ENCODE measurements around the gene UBE2D2. TPM values are rescaled to one million over a fixed set of nuclear protein-coding genes. Genes with fewer than 3 reads are reported as not detected.

The UBE2D2 gene
- total and polyA plus RNA-seq, 2 donors (not counting 1 experiment from before 2014, with no cell fraction given) = 64.3 to 168 TPM

DNA sequence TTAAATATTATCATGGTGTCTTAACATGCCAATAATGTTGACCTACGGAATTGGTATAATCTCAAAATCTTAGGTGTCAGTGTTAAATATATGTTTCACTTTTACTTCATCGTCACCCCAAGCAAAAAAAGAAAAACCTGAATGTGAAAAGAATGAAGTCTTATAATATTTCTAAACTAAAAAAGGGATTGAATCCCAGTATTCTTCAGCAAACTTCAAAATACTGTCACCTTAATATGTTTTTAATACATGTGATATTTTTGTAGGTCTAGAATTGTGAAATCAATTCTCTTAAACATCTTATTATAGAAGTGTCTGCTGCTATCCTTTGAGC lies 14.1 kb downstream of the UBE2D2 start:
- no peak overlapping the region for H3K9ac ChIP-seq (ENCODE audit: low read length)
- H3K27ac ChIP-seq (ENCODE audit: low read length in 2 of 2) = peak overlapping the region in 1 of 2 donors; percentile 60
- no peaks in the 10 kb centered on the region for H3K9me3 ChIP-seq (ENCODE audit: control extremely low read depth in 1 of 3, control insufficient read depth in 2 of 3, insufficient read depth in 1 of 3, low read length in 2 of 3)
- no peaks in the 10 kb centered on the region for H3K27me3 ChIP-seq (replicated peaks in 1 of 4; ENCODE audit: control extremely low read depth in 1 of 4, control insufficient read depth in 3 of 4, insufficient read depth in 4 of 4, low read length in 3 of 4)
- no CpG with 5 or more reads among the region's 2 CpGs for WGBS (ENCODE audit: insufficient coverage)
- no peak overlapping the region for H3K4me3 ChIP-seq (ENCODE audit: control extremely low read depth in 1 of 5, extremely low read depth in 1 of 5, insufficient read depth in 1 of 5, low read depth in 2 of 5, low read length in 4 of 5)
- POLR2A ChIA-PET = interaction anchor here (0.6 kb wide), 1 partner anchor 53 kb away, joined by 4 read pairs; no protein-coding TSS in a partner anchor
- peaks cover 89% of the 10 kb centered on the region for H4K20me1 ChIP-seq (ENCODE audit: control insufficient read depth, insufficient read depth, low read length, poor library complexity, severe bottlenecking)
- H2AFZ ChIP-seq (ENCODE audit: insufficient read depth, low read depth, low read length, poor library complexity, severe bottlenecking) = no peak overlapping the region
- TF ChIP-seq EZH2 (IDR thresholded peaks at IDR 0.05; ENCODE audit: borderline replicate concordance, insufficient read depth, low read depth, low read length, poor library complexity, severe bottlenecking) = no peak
- TF ChIP-seq, protein P1, sequence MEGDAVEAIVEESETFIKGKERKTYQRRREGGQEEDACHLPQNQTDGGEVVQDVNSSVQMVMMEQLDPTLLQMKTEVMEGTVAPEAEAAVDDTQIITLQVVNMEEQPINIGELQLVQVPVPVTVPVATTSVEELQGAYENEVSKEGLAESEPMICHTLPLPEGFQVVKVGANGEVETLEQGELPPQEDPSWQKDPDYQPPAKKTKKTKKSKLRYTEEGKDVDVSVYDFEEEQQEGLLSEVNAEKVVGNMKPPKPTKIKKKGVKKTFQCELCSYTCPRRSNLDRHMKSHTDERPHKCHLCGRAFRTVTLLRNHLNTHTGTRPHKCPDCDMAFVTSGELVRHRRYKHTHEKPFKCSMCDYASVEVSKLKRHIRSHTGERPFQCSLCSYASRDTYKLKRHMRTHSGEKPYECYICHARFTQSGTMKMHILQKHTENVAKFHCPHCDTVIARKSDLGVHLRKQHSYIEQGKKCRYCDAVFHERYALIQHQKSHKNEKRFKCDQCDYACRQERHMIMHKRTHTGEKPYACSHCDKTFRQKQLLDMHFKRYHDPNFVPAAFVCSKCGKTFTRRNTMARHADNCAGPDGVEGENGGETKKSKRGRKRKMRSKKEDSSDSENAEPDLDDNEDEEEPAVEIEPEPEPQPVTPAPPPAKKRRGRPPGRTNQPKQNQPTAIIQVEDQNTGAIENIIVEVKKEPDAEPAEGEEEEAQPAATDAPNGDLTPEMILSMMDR (IDR thresholded peaks at IDR 0.05) = peak; percentile 23
- H3K79me2 ChIP-seq (ENCODE audit: control insufficient read depth, insufficient read depth, low read length) = peaks cover 99% of the 10 kb centered on the region
- H3K4me2 ChIP-seq (replicated peaks; ENCODE audit: low read depth, low read length, poor library complexity, severe bottlenecking) = peak overlapping the region; percentile 23
- H3K27ac Mint-ChIP-seq = peak overlapping the region; percentile 39
- peak overlapping the region; percentile 51 for H3K4me3 Mint-ChIP-seq
- CTCF ChIA-PET = interaction anchor here (0.7 to 7.3 kb wide), 23 partner anchors 9 to 212 kb away, joined by 3 to 78 read pairs (median 4); partner anchors contain the start of genes DNAJC18 and UBE2D2
- no peaks in the 10 kb centered on the region for H3K9me3 Mint-ChIP-seq (ENCODE audit: insufficient read depth)
- no peak for ATAC-seq (ENCODE audit: low read depth)
- intact Hi-C loops (cut with micrococcal nuclease) = loop anchor here (1.0 to 5.0 kb wide), 6 partner anchors 14 to 190 kb away; partner anchors contain the start of gene UBE2D2
- H3K4me1 Mint-ChIP-seq = peaks cover 74% of the 10 kb centered on the region
- no peak for DNase-seq
- peaks cover 0 to 22% of the 10 kb centered on the region in 2 experiments for H3K36me3 ChIP-seq (replicated peaks in 1 of 2; ENCODE audit: control extremely low read depth in 1 of 2, control insufficient read depth in 1 of 2, extremely low read depth in 1 of 2, insufficient read depth in 2 of 2, low read length in 1 of 2)
- H3K4me1 ChIP-seq (ENCODE audit: control insufficient read depth in 2 of 2, insufficient read depth in 2 of 2, low read length in 2 of 2) = peaks cover 71 to 76% of the 10 kb centered on the region in 2 donors
- H3K27me3 Mint-ChIP-seq = no peaks in the 10 kb centered on the region

DNA sequence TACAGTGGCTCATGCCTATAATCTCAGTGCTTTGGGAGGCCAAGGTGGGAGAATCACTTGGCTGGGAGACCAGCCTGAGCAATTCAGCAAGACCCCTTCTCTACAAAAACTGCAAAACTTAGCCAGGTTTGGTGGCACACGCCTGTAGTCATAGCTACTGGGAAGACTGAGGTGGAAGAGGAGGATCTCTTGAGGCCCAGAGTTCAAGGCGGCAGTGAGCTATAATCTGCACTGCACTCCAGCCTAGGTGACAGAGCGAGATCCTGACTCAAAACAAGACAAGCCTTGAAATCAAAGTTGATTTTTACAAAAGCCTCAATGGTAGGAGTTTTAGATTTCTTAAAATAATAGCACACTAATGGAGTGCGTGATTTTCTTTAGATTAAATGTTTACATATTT lies 14.6 kb downstream of the UBE2D2 start:
- H3K27me3 Mint-ChIP-seq = no peaks in the 10 kb centered on the region
- TF ChIP-seq, protein P1 (IDR thresholded peaks at IDR 0.05) = no peak
- TF ChIP-seq EZH2 (IDR thresholded peaks at IDR 0.05; ENCODE audit: borderline replicate concordance, insufficient read depth, low read depth, low read length, poor library complexity, severe bottlenecking) = no peak
- Histone ChIP-seq H3K79me2 (ENCODE audit: control insufficient read depth, insufficient read depth, low read length) (peaks cover 99% of the 10 kb centered on the region), H3K4me1 (ENCODE audit: control insufficient read depth in 2 of 2, insufficient read depth in 2 of 2, low read length in 2 of 2) (peaks cover 66 to 76% of the 10 kb centered on the region in 2 donors), H3K4me3 (ENCODE audit: control extremely low read depth in 1 of 5, extremely low read depth in 1 of 5, insufficient read depth in 1 of 5, low read depth in 2 of 5, low read length in 4 of 5) (no peak overlapping the region), H3K27me3 (replicated peaks in 1 of 4; ENCODE audit: control extremely low read depth in 1 of 4, control insufficient read depth in 3 of 4, insufficient read depth in 4 of 4, low read length in 3 of 4) (no peaks in the 10 kb centered on the region), H4K20me1 (ENCODE audit: control insufficient read depth, insufficient read depth, low read length, poor library complexity, severe bottlenecking) (peaks cover 89% of the 10 kb centered on the region), H2AFZ (ENCODE audit: insufficient read depth, low read depth, low read length, poor library complexity, severe bottlenecking) (no peak overlapping the region), H3K4me2 (replicated peaks; ENCODE audit: low read depth, low read length, poor library complexity, severe bottlenecking) (peak overlapping the region; percentile 23), H3K9ac (ENCODE audit: low read length) (peak overlapping the region; percentile 6), H3K27ac (ENCODE audit: low read length in 2 of 2) (peak overlapping the region in 1 of 2 donors; percentile 60), H3K36me3 (replicated peaks in 1 of 2; ENCODE audit: control extremely low read depth in 1 of 2, control insufficient read depth in 1 of 2, extremely low read depth in 1 of 2, insufficient read depth in 2 of 2, low read length in 1 of 2) (peaks cover 0 to 21% of the 10 kb centered on the region in 2 experiments), H3K9me3 (ENCODE audit: control extremely low read depth in 1 of 3, control insufficient read depth in 2 of 3, insufficient read depth in 1 of 3, low read length in 2 of 3) (no peaks in the 10 kb centered on the region)
- H3K9me3 Mint-ChIP-seq (ENCODE audit: insufficient read depth) = no peaks in the 10 kb centered on the region
- H3K4me3 Mint-ChIP-seq = peak overlapping the region; percentile 51
- ATAC-seq (ENCODE audit: low read depth) (no peak), DNase-seq (no peak)
- peaks cover 73% of the 10 kb centered on the region for H3K4me1 Mint-ChIP-seq
- POLR2A ChIA-PET = interaction anchor here (0.6 kb wide), 1 partner anchor 53 kb away, joined by 4 read pairs; no protein-coding TSS in a partner anchor
- intact Hi-C loops (cut with micrococcal nuclease) = loop anchor here (1.0 to 5.0 kb wide), 6 partner anchors 14 to 190 kb away; partner anchors contain the start of gene UBE2D2
- CTCF ChIA-PET = interaction anchor here (0.8 to 7.3 kb wide), 15 partner anchors 8 to 192 kb away, joined by 3 to 78 read pairs (median 8); partner anchors contain the start of genes DNAJC18 and UBE2D2
- WGBS (ENCODE audit: insufficient coverage) = no CpG with 5 or more reads among the region's 4 CpGs
- peak overlapping the region; percentile 39 for H3K27ac Mint-ChIP-seq

Data from B cell (primary cell).